H9 (cell line): ENCODE data around the gene OR2H1. TPM values are rescaled to one million over a fixed set of nuclear protein-coding genes. Genes with fewer than 3 reads are reported as not detected.

Source experiments
- DNase-seq: peaks from one replicate; pipeline ENCODE4 v3.0.0-alpha.2; 2017
- H2AFZ ChIP-seq: one replicate; pipeline ENCODE4 v1.6.1; 2013; ENCODE audit warnings: mild to moderate bottlenecking, low read length, control low read depth, moderate library complexity
- H2AK5ac ChIP-seq: 2 replicates; pipeline ENCODE4 v1.6.1; 2013; ENCODE audit warnings: low read length, control low read depth, mixed read lengths; ENCODE audit not compliant: insufficient read length
- H2BK120ac ChIP-seq: one replicate; pipeline ENCODE4 v1.6.1; 2013; ENCODE audit warnings: low read depth, mild to moderate bottlenecking, low read length, control low read depth, inconsistent platforms; ENCODE audit not compliant: poor library complexity, severe bottlenecking
- H2BK12ac ChIP-seq: 2 replicates; pipeline ENCODE4 v1.6.1; 2013; ENCODE audit warnings: low read length, control low read depth, mixed read lengths, low read depth; ENCODE audit not compliant: insufficient read length
- H2BK15ac ChIP-seq: 2 replicates; pipeline ENCODE4 v1.6.1; 2013; ENCODE audit warnings: low read depth, low read length, control low read depth
- H2BK20ac ChIP-seq: one replicate; pipeline ENCODE4 v1.6.1; 2013; ENCODE audit warnings: low read depth, mild to moderate bottlenecking, low read length, control low read depth, inconsistent platforms; ENCODE audit not compliant: poor library complexity, severe bottlenecking
- H2BK5ac ChIP-seq: 2 replicates; pipeline ENCODE4 v1.6.1; 2013; ENCODE audit warnings: low read length, control low read depth, mixed read lengths; ENCODE audit not compliant: insufficient read length
- H3K14ac ChIP-seq: 2 replicates; pipeline ENCODE4 v1.6.1; 2013; ENCODE audit warnings: low read length, control low read depth; ENCODE audit not compliant: insufficient read depth
- H3K18ac ChIP-seq: 2 replicates; pipeline ENCODE4 v1.6.1; 2013; ENCODE audit warnings: low read depth, mild to moderate bottlenecking, mixed read lengths, low read length, control low read depth; ENCODE audit not compliant: insufficient read length
- H3K23ac ChIP-seq: 2 replicates; pipeline ENCODE4 v1.6.1; 2013; ENCODE audit warnings: low read length, control low read depth, mixed read lengths, low read depth; ENCODE audit not compliant: insufficient read length
- H3K23me2 ChIP-seq: 2 replicates; pipeline ENCODE4 v1.6.1; 2013; ENCODE audit warnings: low read depth, mild to moderate bottlenecking, mixed read lengths, low read length, control low read depth; ENCODE audit not compliant: insufficient read length, poor library complexity, severe bottlenecking
- H3K27ac ChIP-seq: 2 replicates; pipeline ENCODE4 v1.5.1; 2013; ENCODE audit warnings: low read length, control low read depth, mixed read lengths, low read depth; ENCODE audit not compliant: insufficient read length
- H3K27me3 ChIP-seq: 2 replicates; pipeline ENCODE4 v1.6.1; 2013; ENCODE audit warnings: low read length, control low read depth, inconsistent platforms; ENCODE audit not compliant: insufficient read depth
- H3K4ac ChIP-seq: 2 replicates; pipeline ENCODE4 v1.6.1; 2013; ENCODE audit warnings: low read depth, mild to moderate bottlenecking, control low read depth, inconsistent platforms, low read length, moderate library complexity
- H3K4me1 ChIP-seq: 2 replicates; pipeline ENCODE4 v1.6.1; 2013; ENCODE audit warnings: low read length, control low read depth, inconsistent platforms; ENCODE audit not compliant: insufficient read depth
- H3K4me2 ChIP-seq: 2 replicates; pipeline ENCODE4 v1.6.1; 2013; ENCODE audit warnings: low read length, control low read depth, mixed read lengths; ENCODE audit not compliant: insufficient read length, insufficient read depth
- H3K56ac ChIP-seq: 2 replicates; pipeline ENCODE4 v1.6.1; 2013; ENCODE audit warnings: low read depth, mild to moderate bottlenecking, mixed read lengths, low read length, control low read depth; ENCODE audit not compliant: insufficient read length
- H3K79me1 ChIP-seq: 2 replicates; pipeline ENCODE4 v1.6.1; 2013; ENCODE audit warnings: low read depth, mild to moderate bottlenecking, moderate library complexity, low read length, control low read depth, inconsistent platforms; ENCODE audit not compliant: insufficient read depth, poor library complexity, severe bottlenecking
- H3K79me2 ChIP-seq: 2 replicates; pipeline ENCODE4 v1.6.1; 2013; ENCODE audit warnings: low read length, control low read depth, inconsistent platforms; ENCODE audit not compliant: insufficient read depth
- H3K9ac ChIP-seq: 2 replicates; pipeline ENCODE4 v1.6.1; 2013; ENCODE audit warnings: low read length, control low read depth, mixed read lengths; ENCODE audit not compliant: insufficient read length; ENCODE audit errors: extremely low read depth
- H3K9me3 ChIP-seq: one replicate; pipeline ENCODE4 v1.6.1; 2013; ENCODE audit warnings: low read depth, low read length, inconsistent platforms; ENCODE audit not compliant: control insufficient read depth
- H3T11ph ChIP-seq: one replicate; pipeline ENCODE4 v1.6.1; 2013; ENCODE audit warnings: mild to moderate bottlenecking, low read length, control low read depth, inconsistent platforms
- H4K20me1 ChIP-seq: one replicate; pipeline ENCODE4 v1.6.1; 2013; ENCODE audit not compliant: control insufficient read depth, insufficient read length, insufficient read depth
- H4K5ac ChIP-seq: 2 replicates; pipeline ENCODE4 v1.6.1; 2013; ENCODE audit warnings: low read depth, mild to moderate bottlenecking, mixed read lengths, low read length, control low read depth; ENCODE audit not compliant: insufficient read length
- H4K8ac ChIP-seq: replicated peaks from 2 replicates; pipeline ENCODE4 v1.6.1; 2013; ENCODE audit warnings: low read length, control low read depth, mixed read lengths, low read depth; ENCODE audit not compliant: insufficient read length
- H4K91ac ChIP-seq: 2 replicates; pipeline ENCODE4 v1.6.1; 2013; ENCODE audit warnings: low read depth, mild to moderate bottlenecking, moderate library complexity, mixed read lengths, low read length, control low read depth; ENCODE audit not compliant: insufficient read length
- H3K27ac Mint-ChIP-seq, 3 experiments: 2 replicates in 2 of 3; 3 replicates in 1 of 3; pipeline ENCODE4 v1.8.0; 2020 to 2021; ENCODE audit warnings: mixed read lengths in 3 of 3, mild to moderate bottlenecking in 1 of 3, moderate library complexity in 1 of 3
- H3K27me3 Mint-ChIP-seq: 2 replicates; pipeline ENCODE4 v1.8.0; 2021; ENCODE audit warnings: low read depth, mild to moderate bottlenecking, moderate library complexity, mixed read lengths
- H3K36me3 Mint-ChIP-seq, 3 experiments: 2 replicates in 2 of 3; 3 replicates in 1 of 3; pipeline ENCODE4 v1.8.0; 2020 to 2021; ENCODE audit warnings: low read depth in 3 of 3, mixed read lengths in 3 of 3; ENCODE audit not compliant: insufficient read depth in 1 of 3
- H3K4me1 Mint-ChIP-seq, 2 experiments: 2 replicates each; pipeline ENCODE4 v1.8.0; 2020; ENCODE audit warnings: mixed read lengths in 2 of 2
- H3K4me3 Mint-ChIP-seq, 2 experiments: 2 replicates in 1 of 2; 3 replicates in 1 of 2; pipeline ENCODE4 v1.8.0; 2020 to 2021; ENCODE audit warnings: mild to moderate bottlenecking in 2 of 2, mixed read lengths in 2 of 2, moderate library complexity in 1 of 2
- H3K9me3 Mint-ChIP-seq, 2 experiments: 2 replicates in 1 of 2; 3 replicates in 1 of 2; pipeline ENCODE4 v1.8.0; 2020; ENCODE audit warnings: mild to moderate bottlenecking in 2 of 2, mixed read lengths in 2 of 2, moderate library complexity in 1 of 2
- whole genome bisulfite sequencing: extraction: QIAGEN DNeasy Blood & Tissue Kit; methylation state at CpG from one replicate; pipeline ENCODE4 v1.1.7; 2013; ENCODE audit warnings: missing lambda C conversion rate, low lambda C conversion rate, mixed read lengths; ENCODE audit not compliant: insufficient read length; ENCODE audit errors: extremely low coverage; 5-methylcytosine and 5-hydroxymethylcytosine counted together
- total RNA-seq: library from RNA; stranded (reverse); gene quantifications from 2 replicates; pipeline ENCODE4 v1.2.1, GENCODE V29; 2021
- TF ChIP-seq, protein P1 (sequence below): fragments of 200-600 bp; sonication (generic); conservative IDR thresholded peaks from 3 replicates; pipeline ENCODE4 v1.8.0; 2021; ENCODE audit warnings: antibody characterized with exemption, mild to moderate bottlenecking

The OR2H1 gene
- total RNA-seq, 1 experiment from 2014 or later = not detected

GRCh38 chr6:29465801-29466200, 8.8 kb downstream of the OR2H1 start:
- H3K9me3 ChIP-seq = no peaks in the 10 kb centered on the region
- Mint-ChIP-seq H3K27ac (no peak overlapping the region), H3K27me3 (no peaks in the 10 kb centered on the region; the same call in 1 of the 2 replicates), H3K4me3 (no peak overlapping the region), H3K36me3 (no peaks in the 10 kb centered on the region), H3K4me1 (peaks cover 3% of the 10 kb centered on the region in 2 experiments; a peak in 3 of 4 replicates), H3K9me3 (peaks cover 0 to 2% of the 10 kb centered on the region in 2 experiments; a peak in 3 of 5 replicates)
- H3K4me1 ChIP-seq = 0 out of 2 replicates have a peak, but pooled peaks cover 4% of the 10 kb centered on the region
- DNase-seq = no peak
- no peaks in the 10 kb centered on the region for H3K79me2 ChIP-seq
- H3K56ac ChIP-seq = no peak overlapping the region
- H3K4ac ChIP-seq = no peak overlapping the region
- H2BK120ac ChIP-seq = no peak overlapping the region
- TF ChIP-seq, protein P1, sequence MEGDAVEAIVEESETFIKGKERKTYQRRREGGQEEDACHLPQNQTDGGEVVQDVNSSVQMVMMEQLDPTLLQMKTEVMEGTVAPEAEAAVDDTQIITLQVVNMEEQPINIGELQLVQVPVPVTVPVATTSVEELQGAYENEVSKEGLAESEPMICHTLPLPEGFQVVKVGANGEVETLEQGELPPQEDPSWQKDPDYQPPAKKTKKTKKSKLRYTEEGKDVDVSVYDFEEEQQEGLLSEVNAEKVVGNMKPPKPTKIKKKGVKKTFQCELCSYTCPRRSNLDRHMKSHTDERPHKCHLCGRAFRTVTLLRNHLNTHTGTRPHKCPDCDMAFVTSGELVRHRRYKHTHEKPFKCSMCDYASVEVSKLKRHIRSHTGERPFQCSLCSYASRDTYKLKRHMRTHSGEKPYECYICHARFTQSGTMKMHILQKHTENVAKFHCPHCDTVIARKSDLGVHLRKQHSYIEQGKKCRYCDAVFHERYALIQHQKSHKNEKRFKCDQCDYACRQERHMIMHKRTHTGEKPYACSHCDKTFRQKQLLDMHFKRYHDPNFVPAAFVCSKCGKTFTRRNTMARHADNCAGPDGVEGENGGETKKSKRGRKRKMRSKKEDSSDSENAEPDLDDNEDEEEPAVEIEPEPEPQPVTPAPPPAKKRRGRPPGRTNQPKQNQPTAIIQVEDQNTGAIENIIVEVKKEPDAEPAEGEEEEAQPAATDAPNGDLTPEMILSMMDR = no peak
- no peak overlapping the region for H2BK5ac ChIP-seq
- H3K27me3 ChIP-seq = no peaks in the 10 kb centered on the region
- no peak overlapping the region for H3K27ac ChIP-seq
- no peak overlapping the region for H2BK12ac ChIP-seq
- H3K23me2 ChIP-seq = no peaks in the 10 kb centered on the region
- no CpG with 5 or more reads among the region's 2 CpGs for WGBS
- no peak overlapping the region for H3T11ph ChIP-seq
- H3K14ac ChIP-seq = no peak overlapping the region
- no peak overlapping the region for H4K91ac ChIP-seq
- H4K20me1 ChIP-seq = no peaks in the 10 kb centered on the region
- no peak overlapping the region for H2AK5ac ChIP-seq
- H3K23ac ChIP-seq = no peak overlapping the region
- no peak overlapping the region for H4K5ac ChIP-seq
- H2BK15ac ChIP-seq = no peak overlapping the region
- no peak overlapping the region for H3K9ac ChIP-seq
- no peak overlapping the region for H3K18ac ChIP-seq
- H4K8ac ChIP-seq = no peak overlapping the region
- no peak overlapping the region for H3K4me2 ChIP-seq
- H2BK20ac ChIP-seq = no peak overlapping the region
- H2AFZ ChIP-seq = no peak overlapping the region
- no peaks in the 10 kb centered on the region for H3K79me1 ChIP-seq
